G401 (cell line): ENCODE data around the gene PROSER3. TPM values are rescaled to one million over a fixed set of nuclear protein-coding genes. Genes with fewer than 3 reads are reported as not detected.

ENCODE experiments used
- DNase-seq: peaks from one replicate; pipeline ENCODE4 v3.0.0-alpha.2; 2015; ENCODE audit warnings: low spot score
- in situ Hi-C: cut with HindIII; loops from 2 replicates; pipeline ENCODE4 v1.10.0; 2016; ENCODE audit warnings: low sequenced_read_pairs, mixed read lengths
- total RNA-seq: library from RNA; depleted of rRNA; stranded (reverse); fragments of >200 nt; shearing (Covaris generic); gene quantifications from 2 replicates; pipeline ENCODE4 v1.2.3, GENCODE V29; 2014; rRNA removed

The PROSER3 gene
- total RNA-seq, 1 experiment from 2014 or later: 7.9 TPM

DNA sequence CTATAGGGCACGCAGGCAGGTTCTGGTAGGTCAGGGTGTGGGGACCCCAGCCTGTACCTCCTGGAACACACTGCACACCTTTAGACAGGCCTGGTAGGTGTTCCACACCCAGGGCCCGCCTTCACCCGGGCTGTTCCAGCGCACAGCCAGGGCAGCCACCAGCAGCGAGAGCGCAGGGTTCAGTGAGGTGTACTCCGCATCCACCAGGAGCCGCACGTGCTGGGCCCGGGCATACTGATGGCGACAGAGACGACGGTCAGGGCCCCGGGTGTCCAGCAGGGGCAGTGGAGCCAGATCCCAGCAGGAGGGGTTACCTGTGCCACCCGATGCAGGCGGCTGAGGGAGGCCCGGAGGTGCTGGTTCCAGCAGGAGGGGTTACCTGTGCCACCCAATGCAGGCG, 48.6 kb downstream of the PROSER3 start:
- DNase-seq: no peak
- in situ Hi-C loops: no loop called here

DNA sequence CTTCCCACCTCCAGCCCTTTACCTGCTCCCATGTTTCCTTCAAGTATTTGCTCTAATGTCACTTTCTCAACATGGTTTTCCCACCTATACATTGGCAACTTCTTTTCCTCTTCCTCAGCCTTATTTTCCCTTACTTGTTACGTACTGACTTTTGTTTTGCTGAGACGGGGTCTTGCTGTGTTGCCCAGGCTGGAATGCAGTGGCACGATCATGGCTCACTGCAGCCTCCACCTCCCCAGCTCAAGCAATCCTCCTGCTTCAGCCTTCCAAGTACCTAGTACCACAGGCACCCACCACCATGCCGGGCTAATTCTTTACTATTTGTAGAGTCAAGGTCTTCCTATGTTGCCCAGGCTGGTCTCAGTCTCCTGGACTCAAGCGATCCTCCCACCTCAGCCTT, 49.7 kb downstream of the PROSER3 start:
- no peak for DNase-seq
- in situ Hi-C loops: no loop called here

DNA sequence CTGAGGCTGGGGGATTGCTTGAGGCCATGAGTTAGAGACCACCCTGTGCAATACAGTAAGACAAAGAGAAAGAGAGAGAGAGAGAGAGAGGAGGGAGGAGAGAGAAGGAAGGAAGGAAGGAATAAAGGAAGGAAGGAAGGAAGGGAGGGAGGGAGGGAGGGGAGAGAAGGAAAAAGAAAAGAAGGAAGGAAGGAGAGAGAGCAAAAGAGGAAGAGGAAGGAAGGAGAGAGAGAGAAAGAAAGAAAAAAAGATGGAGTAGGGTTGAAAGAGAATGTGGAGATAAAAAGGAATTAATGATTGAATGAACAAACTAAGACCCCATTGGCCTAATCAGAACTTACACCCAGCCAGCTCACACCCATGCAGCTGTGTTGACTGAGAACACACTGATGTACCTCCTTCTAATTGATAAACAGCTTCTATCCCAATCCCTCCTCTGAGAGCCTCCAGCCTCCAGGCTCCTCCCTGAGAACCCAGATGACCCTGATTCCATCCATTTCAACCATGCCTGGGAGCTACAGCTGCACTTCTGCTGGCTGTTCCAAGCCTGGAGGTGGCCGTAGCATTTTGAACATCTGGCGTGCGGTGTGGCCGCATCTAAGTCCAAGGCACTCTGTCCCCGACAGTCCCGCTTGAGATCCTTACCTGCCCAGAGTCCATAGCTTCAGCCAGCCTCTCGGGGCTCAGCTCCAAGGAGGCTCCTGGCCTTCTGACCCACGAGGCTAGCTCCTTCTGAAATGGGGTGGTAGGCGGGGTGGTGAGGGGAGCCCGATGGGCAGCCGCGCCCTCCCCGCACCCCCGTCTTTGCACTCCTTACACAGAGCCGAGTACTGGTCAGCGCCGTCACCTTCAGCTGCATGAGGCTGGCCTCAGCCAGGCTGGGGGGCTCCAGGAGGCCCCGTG, 53.6 kb downstream of the PROSER3 start:
- DNase-seq: no peak
- in situ Hi-C loops: no loop called here

DNA sequence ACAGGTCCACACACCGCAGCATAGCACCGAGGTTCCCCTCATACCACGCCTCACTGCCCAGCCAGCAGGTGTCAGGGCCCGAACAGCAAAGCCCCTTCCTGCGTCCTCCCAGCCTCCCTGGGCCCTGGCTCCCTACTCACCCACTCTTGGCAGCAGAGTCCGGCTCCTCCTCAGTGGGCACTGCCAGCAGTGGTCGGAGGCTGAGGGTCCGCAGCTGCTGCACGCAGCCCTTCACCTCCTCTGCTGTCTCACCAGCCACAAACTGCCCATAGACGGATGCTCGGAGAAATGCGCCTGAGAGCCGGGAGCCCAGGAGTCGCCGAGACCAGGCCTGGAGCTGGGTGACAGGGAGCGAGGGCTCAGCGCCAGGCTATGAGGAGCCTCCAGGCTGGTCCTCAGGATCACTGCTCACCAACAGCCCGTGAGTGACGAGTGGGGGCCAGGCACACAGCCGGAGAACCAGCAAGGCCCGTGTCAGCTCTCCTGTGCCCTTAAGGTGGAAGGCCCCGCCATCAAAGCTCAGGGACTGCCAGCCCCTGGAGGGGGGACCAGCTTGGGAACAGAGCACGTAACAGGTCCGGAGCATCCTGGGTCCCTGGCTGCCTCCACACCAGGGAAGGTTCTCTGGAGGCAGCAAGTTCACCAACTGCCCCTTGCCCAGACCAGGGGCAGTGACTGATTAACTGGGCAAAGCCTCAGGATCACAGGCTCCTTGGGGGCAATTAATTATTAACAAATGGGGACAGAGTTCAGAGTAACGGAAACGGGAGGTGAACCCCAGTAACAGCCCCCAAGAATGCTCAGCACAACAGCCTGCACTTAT, 54.5 kb downstream of the PROSER3 start, which contains the start of gene PRODH2:
Gene PRODH2, minus strand, starts transcription at position 626 of the 823 bp plus-strand sequence. Its CDS starts 40 bp downstream, at position 586.
- in situ Hi-C loops: no loop called here
- no peak for DNase-seq

DNA sequence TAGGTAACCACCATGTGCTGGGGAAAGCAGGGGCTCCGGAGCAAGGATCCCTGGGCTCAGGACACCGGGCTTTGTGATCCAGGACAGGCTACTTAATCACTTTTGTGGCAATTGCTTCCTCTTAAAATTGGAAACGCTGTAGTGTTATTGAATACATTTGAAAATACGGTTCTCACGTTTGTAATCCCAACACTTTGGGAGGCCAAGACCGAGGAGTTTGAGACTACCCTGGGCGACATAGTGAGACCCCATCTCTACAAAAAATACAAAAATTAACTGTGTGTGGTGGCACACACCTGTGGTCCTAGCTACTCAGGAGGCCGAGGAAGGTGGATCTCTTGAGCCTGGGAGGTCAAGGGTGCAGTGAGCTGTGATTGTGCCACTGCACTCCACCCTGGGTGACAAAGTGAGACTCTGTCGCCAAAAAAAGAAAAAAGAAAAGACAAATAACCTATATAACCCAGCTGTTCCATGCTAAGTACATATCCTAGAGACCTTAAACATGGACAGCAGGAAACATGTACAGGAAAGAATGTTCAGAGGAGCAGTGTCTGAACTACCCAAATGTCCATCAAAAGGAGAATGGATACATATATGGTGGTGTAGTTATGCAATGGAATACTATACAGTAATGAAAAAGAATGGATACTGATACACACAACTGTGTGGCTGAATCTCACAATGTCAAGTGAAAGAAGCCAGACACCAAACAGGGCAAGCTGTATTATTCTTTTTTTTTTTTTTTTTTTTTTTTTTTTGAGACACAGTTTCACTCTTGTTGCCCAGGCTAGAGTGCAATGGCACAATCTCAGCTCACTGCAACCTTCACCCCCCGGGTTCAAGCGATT, 55.3 kb downstream of the PROSER3 start:
- in situ Hi-C loops: no loop called here
- DNase-seq: no peak

DNA sequence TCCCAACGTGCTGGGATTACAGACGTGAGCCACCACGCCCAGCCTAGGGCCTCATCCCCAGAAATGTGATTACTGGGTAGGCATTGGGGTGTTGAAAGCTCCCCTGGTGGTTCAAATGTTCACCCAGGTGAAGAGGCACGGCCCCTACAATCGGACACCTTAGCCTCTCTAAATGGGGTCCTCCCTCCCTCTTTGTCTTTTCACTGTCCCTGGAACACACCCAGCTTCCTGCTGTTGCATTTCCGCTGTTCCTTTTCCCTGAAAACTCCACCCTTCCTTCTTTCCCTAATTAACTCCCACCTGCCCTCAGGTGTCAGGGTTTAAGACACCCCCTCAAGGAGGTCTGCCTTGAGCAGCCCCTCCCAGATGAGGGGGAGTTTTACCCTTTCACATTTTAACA, 58.3 kb downstream of the PROSER3 start:
- in situ Hi-C loops: no loop called here
- DNase-seq: no peak

DNA sequence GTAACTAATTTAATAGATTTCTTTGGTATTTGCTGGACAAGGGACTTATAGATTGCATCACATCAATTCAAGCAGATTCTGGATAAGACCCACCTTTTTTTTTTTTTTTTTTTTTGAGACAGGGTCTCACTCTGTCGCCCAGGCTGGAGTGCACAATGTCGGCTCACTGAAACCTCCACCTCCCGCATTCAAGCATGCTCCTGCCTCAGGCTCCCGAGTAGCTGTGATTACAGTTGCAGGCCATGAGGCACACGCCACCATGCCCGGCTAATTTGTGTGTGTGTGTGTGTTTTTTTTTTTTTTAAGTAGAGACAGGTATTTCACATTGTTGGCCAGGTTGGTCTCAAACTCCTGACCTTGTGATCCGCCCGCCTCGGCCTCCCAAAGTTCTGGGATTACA, 58.9 kb downstream of the PROSER3 start:
- in situ Hi-C loops: no loop called here
- DNase-seq: no peak

DNA sequence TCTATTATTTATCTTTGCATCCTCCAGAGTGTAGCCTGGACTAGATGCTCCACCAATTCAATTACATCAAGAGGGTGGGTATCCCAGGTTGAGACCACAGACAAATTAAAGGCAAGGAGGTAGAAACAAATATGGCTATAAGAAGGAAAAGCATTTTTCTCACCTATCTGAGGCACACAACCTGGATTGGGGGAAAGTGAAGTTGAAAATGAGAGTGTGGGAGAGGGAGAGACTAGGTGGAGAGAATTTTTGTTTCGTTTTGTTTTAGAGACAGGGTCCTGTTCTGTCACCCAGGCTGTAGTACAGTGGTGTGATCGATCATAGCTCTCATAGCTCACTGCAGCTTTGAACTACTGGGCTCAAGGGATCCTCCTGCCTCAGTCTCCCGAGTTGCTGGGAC, 60.5 kb downstream of the PROSER3 start:
- in situ Hi-C loops: no loop called here
- no peak for DNase-seq

Other genes with a start within 250 kb of the PROSER3 start
- gene DMKN, start 244.5 kb upstream of the PROSER3 start, total RNA-seq: 85.4 and 136 TPM in 2 replicates
- gene SBSN, start 229.9 kb upstream of the PROSER3 start, total RNA-seq: not detected in 2 replicates
- 3.2 TPM in 1 of 2 replicates, not detected in the other for gene GAPDHS, start 224.7 kb upstream of the PROSER3 start, total RNA-seq
- 208 and 254 TPM in 2 replicates for gene TMEM147, start 212.6 kb upstream of the PROSER3 start, total RNA-seq
- gene ATP4A, start 194.5 kb upstream of the PROSER3 start, total RNA-seq: not detected in 2 replicates
- not detected in 2 replicates for gene PMIS2, start 172.0 kb upstream of the PROSER3 start, total RNA-seq
- gene HAUS5, start 145.4 kb upstream of the PROSER3 start, total RNA-seq: 21.5 and 32.4 TPM in 2 replicates
- 108 and 119 TPM in 2 replicates for gene RBM42, start 129.1 kb upstream of the PROSER3 start, total RNA-seq
- gene ETV2, start 116.4 kb upstream of the PROSER3 start, total RNA-seq: not detected in 2 replicates
- gene COX6B1, start 109.9 kb upstream of the PROSER3 start, total RNA-seq: 284 and 429 TPM in 2 replicates
- gene UPK1A, start 91.7 kb upstream of the PROSER3 start, total RNA-seq: 0.62 TPM in 1 of 2 replicates, not detected in the other
- gene ZBTB32, start 53.6 kb upstream of the PROSER3 start, total RNA-seq: 0.17 TPM in 1 of 2 replicates, not detected in the other
- gene KMT2B, start 40.2 kb upstream of the PROSER3 start, total RNA-seq: 2.5 and 4.6 TPM in 2 replicates
- gene IGFLR1, start 15.7 kb upstream of the PROSER3 start, total RNA-seq: 4.0 and 9.3 TPM in 2 replicates
- gene U2AF1L4, start 12.8 kb upstream of the PROSER3 start, total RNA-seq: 6.3 and 44.4 TPM in 2 replicates
- gene PSENEN, start 12.5 kb upstream of the PROSER3 start, total RNA-seq: 63.1 and 65.0 TPM in 2 replicates
- gene LIN37, start 9.6 kb upstream of the PROSER3 start, total RNA-seq: 0.80 and 9.2 TPM in 2 replicates
- gene HSPB6, start 1.1 kb upstream of the PROSER3 start, total RNA-seq: not detected in 2 replicates
- gene ARHGAP33, start 17.4 kb downstream of the PROSER3 start, total RNA-seq: 1.7 and 4.6 TPM in 2 replicates
- not detected in 2 replicates for gene PRODH2, start 54.7 kb downstream of the PROSER3 start, total RNA-seq
- gene NPHS1, start 94.3 kb downstream of the PROSER3 start, total RNA-seq: 0.18 TPM in 1 of 2 replicates, not detected in the other
- 3.0 and 5.2 TPM in 2 replicates for gene KIRREL2, start 98.7 kb downstream of the PROSER3 start, total RNA-seq
- 121 and 133 TPM in 2 replicates for gene APLP1, start 110.4 kb downstream of the PROSER3 start, total RNA-seq
- 4.1 and 8.4 TPM in 2 replicates for gene NFKBID, start 142.4 kb downstream of the PROSER3 start, total RNA-seq
- not detected in 2 replicates for gene HCST, start 144.4 kb downstream of the PROSER3 start, total RNA-seq
- 7.3 TPM in 1 of 2 replicates, not detected in the other for gene TYROBP, start 150.1 kb downstream of the PROSER3 start, total RNA-seq
- 6.2 and 15.8 TPM in 2 replicates for gene LRFN3, start 178.2 kb downstream of the PROSER3 start, total RNA-seq
- 41.7 and 46.9 TPM in 2 replicates for gene SDHAF1, start 237.0 kb downstream of the PROSER3 start, total RNA-seq